Measurements from ENCODE around the gene PHETA2. TPM values are rescaled to one million over a fixed set of nuclear protein-coding genes. Genes with fewer than 3 reads are reported as not detected.

The PHETA2 gene
- total and polyA plus RNA-seq, 2 of the 13 experiments (the other 11 are each of a cell fraction or from before 2014, with no cell fraction given), result 0.07 TPM; not detected in 1

GRCh38 chr22:42079319-42080251 lies 5.5 kb downstream of the PHETA2 start, which contains the start of gene SMDT1 (continued):
- TF ChIP-seq CENPT (CRISPR knock-in tag; IDR thresholded peaks at IDR 0.05; ENCODE audit: low read depth) (peak; percentile 61; the same call in 1 of the 2 replicates), ZNF607 (CRISPR knock-in tag; IDR thresholded peaks at IDR 0.05; ENCODE audit: borderline replicate concordance) (peak; percentile 89), NFAT5 (CRISPR knock-in tag; IDR thresholded peaks at IDR 0.05) (peak; percentile 38; the same call in 1 of the 2 replicates), ZEB1 (IDR thresholded peaks at IDR 0.05; ENCODE audit: insufficient replicate concordance, low read depth) (peak; percentile 85), AHR (CRISPR knock-in tag; IDR thresholded peaks at IDR 0.05) (no peak), ZNF761 (CRISPR knock-in tag; conservative IDR thresholded peaks at IDR 0.05) (peak; percentile 91; the same call in 1 of the 2 replicates), TBP (CRISPR knock-in tag; IDR thresholded peaks at IDR 0.05) (no peak), FOXO1 (CRISPR knock-in tag; IDR thresholded peaks at IDR 0.05) (peak; percentile 39; the same call in 1 of the 2 replicates), FOXK1 (CRISPR knock-in tag; IDR thresholded peaks at IDR 0.05; ENCODE audit: borderline replicate concordance, low read depth) (peak; percentile 42; the same call in 1 of the 2 replicates), ZNF766 (CRISPR knock-in tag; IDR thresholded peaks at IDR 0.05; ENCODE audit: borderline replicate concordance) (peak; percentile 90), RAD51 (IDR thresholded peaks at IDR 0.05; ENCODE audit: borderline replicate concordance) (no peak), ZNF30 (CRISPR knock-in tag; IDR thresholded peaks at IDR 0.05) (no peak), RELA (CRISPR knock-in tag; IDR thresholded peaks at IDR 0.05) (no peak), ZNF780A (CRISPR knock-in tag; IDR thresholded peaks at IDR 0.05) (no peak), ZNF17 (CRISPR knock-in tag; IDR thresholded peaks at IDR 0.05) (no peak), ZNF75D (CRISPR knock-in tag; IDR thresholded peaks at IDR 0.05; ENCODE audit: borderline replicate concordance) (no peak), ARID2 (CRISPR knock-in tag; IDR thresholded peaks at IDR 0.05; ENCODE audit: borderline replicate concordance) (no peak; the same call in 1 of the 2 replicates), DNMT3B (CRISPR knock-in tag; conservative IDR thresholded peaks at IDR 0.05) (no peak), LBX2 (CRISPR knock-in tag; IDR thresholded peaks at IDR 0.05; ENCODE audit: borderline replicate concordance) (no peak), RORA (CRISPR knock-in tag; IDR thresholded peaks at IDR 0.05) (no peak), ZSCAN12 (CRISPR knock-in tag; IDR thresholded peaks at IDR 0.05) (0 out of 2 replicates have a peak, but pooled peaks have one; percentile 73)
- TF ChIP-seq, protein P1, sequence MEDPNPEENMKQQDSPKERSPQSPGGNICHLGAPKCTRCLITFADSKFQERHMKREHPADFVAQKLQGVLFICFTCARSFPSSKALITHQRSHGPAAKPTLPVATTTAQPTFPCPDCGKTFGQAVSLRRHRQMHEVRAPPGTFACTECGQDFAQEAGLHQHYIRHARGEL (CRISPR knock-in tag; IDR thresholded peaks at IDR 0.05), result no peak
- TF ChIP-seq, protein P2, sequence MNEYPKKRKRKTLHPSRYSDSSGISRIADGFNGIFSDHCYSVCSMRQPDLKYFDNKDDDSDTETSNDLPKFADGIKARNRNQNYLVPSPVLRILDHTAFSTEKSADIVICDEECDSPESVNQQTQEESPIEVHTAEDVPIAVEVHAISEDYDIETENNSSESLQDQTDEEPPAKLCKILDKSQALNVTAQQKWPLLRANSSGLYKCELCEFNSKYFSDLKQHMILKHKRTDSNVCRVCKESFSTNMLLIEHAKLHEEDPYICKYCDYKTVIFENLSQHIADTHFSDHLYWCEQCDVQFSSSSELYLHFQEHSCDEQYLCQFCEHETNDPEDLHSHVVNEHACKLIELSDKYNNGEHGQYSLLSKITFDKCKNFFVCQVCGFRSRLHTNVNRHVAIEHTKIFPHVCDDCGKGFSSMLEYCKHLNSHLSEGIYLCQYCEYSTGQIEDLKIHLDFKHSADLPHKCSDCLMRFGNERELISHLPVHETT (CRISPR knock-in tag; conservative IDR thresholded peaks at IDR 0.05), result 0 out of 2 replicates have a peak, but pooled peaks have one; percentile 46
